Spleen (tissue), 11 donors: ENCODE measurements around the gene ADAMTSL3. TPM values are rescaled to one million over a fixed set of nuclear protein-coding genes. Genes with fewer than 3 reads are reported as not detected.

ENCODE experiments used
- DNase-seq: peaks from one replicate; pipeline ENCODE4 v3.0.0-alpha.2; 2020
- H3K27ac ChIP-seq, 8 donors: fragments of 200-600 bp; sonication (generic) in 7 of 8; 1 replicate in 4 of 8; 2 replicates in 4 of 8; pipeline versions ENCODE4 v1.5.0 to v1.8.0; 2016 to 2021; ENCODE audit warnings: inconsistent platforms in 4 of 8, mild to moderate bottlenecking in 4 of 8, moderate library complexity in 1 of 8
- H3K27me3 ChIP-seq, 7 donors: fragments of 200-600 bp; sonication (generic) in 6 of 7; replicated peaks in 1 of 7; 1 replicate in 4 of 7; 2 replicates in 3 of 7; pipeline versions ENCODE4 v1.5.0 to v1.8.0; 2016 to 2021; ENCODE audit warnings: inconsistent platforms in 3 of 7, mild to moderate bottlenecking in 1 of 7
- H3K36me3 ChIP-seq, 6 donors: fragments of 200-600 bp; sonication (generic) in 5 of 6; 1 replicate in 4 of 6; 2 replicates in 2 of 6; pipeline versions ENCODE4 v1.5.0 to v1.8.0; 2016 to 2021; ENCODE audit warnings: inconsistent platforms in 2 of 6
- H3K4me1 ChIP-seq, 6 donors: fragments of 200-600 bp; sonication (generic) in 5 of 6; 1 replicate in 3 of 6; 2 replicates in 3 of 6; pipeline versions ENCODE4 v1.5.0 to v1.8.0; 2016 to 2021; ENCODE audit warnings: inconsistent platforms in 3 of 6
- H3K4me3 ChIP-seq, 8 donors: fragments of 200-600 bp; sonication (generic) in 7 of 8; 1 replicate in 4 of 8; 2 replicates in 4 of 8; pipeline versions ENCODE4 v1.5.0 to v1.8.0; 2016 to 2021; ENCODE audit warnings: inconsistent platforms in 4 of 8, mild to moderate bottlenecking in 4 of 8, moderate library complexity in 2 of 8
- H3K9me3 ChIP-seq, 8 donors: fragments of 200-600 bp; sonication (generic) in 7 of 8; 1 replicate in 4 of 8; 2 replicates in 4 of 8; pipeline versions ENCODE4 v1.5.0 to v1.8.0; 2016 to 2021; ENCODE audit warnings: inconsistent platforms in 4 of 8
- CTCF ChIP-seq, 11 experiments: fragments of 200-600 bp in 7 of 11; fragments of 450-650 bp in 4 of 11; sonication (generic) in 4 of 11; IDR thresholded peaks in 8 of 11; conservative IDR thresholded peaks in 3 of 11; 1 replicate in 7 of 11; 2 replicates in 4 of 11; pipeline versions ENCODE4 v1.4.0 to v1.8.0; 2016 to 2021; ENCODE audit warnings: antibody characterized with exemption in 11 of 11, inconsistent platforms in 4 of 11, mild to moderate bottlenecking in 1 of 11
- POLR2A ChIP-seq, 3 donors: fragments of 450-650 bp; IDR thresholded peaks; one replicate each; pipeline ENCODE4 v1.5.1; 2017; ENCODE audit warnings: antibody characterized with exemption in 3 of 3, mild to moderate bottlenecking in 1 of 3
- POLR2AphosphoS5 ChIP-seq, 3 donors: sonication (generic); formaldehyde crosslinking; IDR thresholded peaks; one replicate each; pipeline ENCODE4 v1.5.1; 2017; ENCODE audit warnings: antibody characterized with exemption in 3 of 3
- WGBS, 5 donors: extraction: QIAGEN DNeasy Blood & Tissue Kit in 3 of 5; methylation state at CpG; one replicate each; pipeline versions ENCODE4 v1.1.5 to v1.1.7; 2013 to 2018; 5-methylcytosine and 5-hydroxymethylcytosine counted together
- intact Hi-C: fragments of 100-400 bp; cut with DNase I; formaldehyde crosslinking; loops from one replicate; pipeline ENCODE4 v1.15.0; 2023; ENCODE audit warnings: low total_unique reads
- polyA plus RNA-seq, 3 donors: library from polyadenylated mRNA; stranded (reverse); fragments of 200-250 nt; gene quantifications; one replicate each; pipeline ENCODE4 v1.2.1, GENCODE V29; 2013
- total RNA-seq, 7 donors: library from RNA; depleted of rRNA in 3 of 7; stranded (reverse); fragments of >200 nt in 3 of 7; fragmentation: NEBNext Ultra II Directional in 4 of 7; extraction: Animal tissue kit (Norgen Biotek cat#: 25700) in 4 of 7; gene quantifications; one replicate each; pipeline versions ENCODE4 v1.1.0 to v1.2.1, GENCODE V29; 2016 to 2021
- donor health status: healthy with polysubstance abuse.
- donor health status: DM: no; HTN: no; CAD: no; lungs with moderate emphysema.
- donor health status: DM: no; HTN: no; CAD: no.
- donor health status: Bipolar disorder and iron deficiency.
- donor health status: healthy.
- donor health status: DM: no; HTN: no; CAD: no.
- donor health status: DM: yes; HTN: yes; CAD: no.

ADAMTSL3 gene
- total and polyA plus RNA-seq, 10 donors = 0.09 to 5.7 (median 2.9) TPM

DNA sequence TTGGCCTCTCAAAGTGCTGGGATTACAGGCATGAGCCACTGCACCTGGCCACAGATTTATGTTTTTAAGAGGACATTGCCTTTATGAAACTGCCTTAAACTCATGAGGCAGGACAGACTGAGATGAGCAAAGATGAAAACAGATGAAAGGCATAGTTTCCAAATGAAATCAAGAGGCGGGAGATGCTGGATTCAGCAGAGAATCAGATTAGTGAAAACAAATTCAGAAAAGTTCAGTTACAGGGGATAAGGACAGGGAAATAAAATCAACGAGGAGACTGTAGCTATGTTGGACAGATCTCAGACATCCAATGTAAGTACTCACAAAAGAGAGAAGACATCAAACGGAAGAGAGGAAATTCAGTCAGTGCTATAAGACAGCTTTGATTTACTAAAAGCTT, 68.1 kb downstream of the ADAMTSL3 start:
- TF ChIP-seq CTCF (IDR thresholded peaks at IDR 0.05 in 8 of 11, conservative IDR thresholded peaks at IDR 0.05 in 3 of 11) = no peak
- TF ChIP-seq POLR2AphosphoS5 (IDR thresholded peaks at IDR 0.05) = no peak
- TF ChIP-seq POLR2A (IDR thresholded peaks at IDR 0.05) = no peak
- peaks cover 0 to 11% (median 2%) of the 10 kb centered on the region in 8 donors for H3K9me3 ChIP-seq
- intact Hi-C loops = no loop called here
- H3K27me3 ChIP-seq = peaks cover 0 to 9% (median 0%) of the 10 kb centered on the region in 7 donors
- H3K4me1 ChIP-seq = no peaks in the 10 kb centered on the region
- no peak overlapping the region for H3K27ac ChIP-seq
- DNase-seq = no peak
- 71 to 85% (median 73%) methylated on average over 3 of the region's 3 CpGs for WGBS, 5 donors
- H3K4me3 ChIP-seq = no peak overlapping the region
- no peaks in the 10 kb centered on the region for H3K36me3 ChIP-seq

- DNase-seq = no peak
Observed at GRCh38 chr15:83723216-83723615, 69.3 kb downstream of the ADAMTSL3 start.

DNA sequence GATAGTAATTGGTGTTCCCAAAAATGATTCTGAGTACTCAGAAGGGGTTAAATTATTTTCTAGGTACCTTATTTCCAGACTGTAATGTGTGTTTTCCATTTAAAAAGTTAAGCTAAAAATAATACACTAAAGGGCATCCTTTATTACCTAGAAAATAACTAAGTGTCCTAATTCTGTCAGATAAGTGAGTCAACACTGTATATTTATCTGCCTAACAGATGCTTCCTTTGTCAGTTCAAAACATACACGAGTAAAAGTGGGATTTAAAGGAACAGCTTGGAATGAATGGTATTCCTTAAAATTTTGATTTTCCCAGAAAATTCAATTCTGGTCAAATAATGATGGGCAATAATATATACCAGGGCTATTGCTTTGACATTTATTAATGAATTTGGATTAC, 78.3 kb downstream of the ADAMTSL3 start:
- Histone ChIP-seq H3K27ac (no peak overlapping the region), H3K9me3 (peaks cover 0 to 4% (median 0%) of the 10 kb centered on the region in 8 donors), H3K4me3 (no peak overlapping the region), H3K36me3 (no peaks in the 10 kb centered on the region), H3K27me3 (peaks cover 0 to 8% (median 0%) of the 10 kb centered on the region in 7 donors), H3K4me1 (no peaks in the 10 kb centered on the region)
- DNase-seq = no peak
- TF ChIP-seq CTCF (IDR thresholded peaks at IDR 0.05 in 8 of 11, conservative IDR thresholded peaks at IDR 0.05 in 3 of 11) = no peak
- TF ChIP-seq POLR2A (IDR thresholded peaks at IDR 0.05) = no peak
- no peak for TF ChIP-seq POLR2AphosphoS5 (IDR thresholded peaks at IDR 0.05)
- 21 to 47% (median 39%) methylated on average over 1 of the region's 1 CpG for WGBS, 5 donors
- intact Hi-C loops = no loop called here

More at GRCh38 chr15:83723216-83723615, 69.3 kb downstream of the ADAMTSL3 start:
- peaks cover 0 to 4% (median 0%) of the 10 kb centered on the region in 7 donors for H3K27me3 ChIP-seq
- TF ChIP-seq CTCF (IDR thresholded peaks at IDR 0.05 in 8 of 11, conservative IDR thresholded peaks at IDR 0.05 in 3 of 11) = no peak
- no peak for TF ChIP-seq POLR2A (IDR thresholded peaks at IDR 0.05)
- no peak for TF ChIP-seq POLR2AphosphoS5 (IDR thresholded peaks at IDR 0.05)
- WGBS, 5 donors = 42 to 69% (median 63%) methylated on average over 1 of the region's 1 CpG
- no peak overlapping the region for H3K4me3 ChIP-seq
- no peaks in the 10 kb centered on the region for H3K4me1 ChIP-seq
- H3K9me3 ChIP-seq = peaks cover 0 to 11% (median 2%) of the 10 kb centered on the region in 8 donors
- H3K27ac ChIP-seq = no peak overlapping the region
- no peaks in the 10 kb centered on the region for H3K36me3 ChIP-seq
- intact Hi-C loops = no loop called here

DNA sequence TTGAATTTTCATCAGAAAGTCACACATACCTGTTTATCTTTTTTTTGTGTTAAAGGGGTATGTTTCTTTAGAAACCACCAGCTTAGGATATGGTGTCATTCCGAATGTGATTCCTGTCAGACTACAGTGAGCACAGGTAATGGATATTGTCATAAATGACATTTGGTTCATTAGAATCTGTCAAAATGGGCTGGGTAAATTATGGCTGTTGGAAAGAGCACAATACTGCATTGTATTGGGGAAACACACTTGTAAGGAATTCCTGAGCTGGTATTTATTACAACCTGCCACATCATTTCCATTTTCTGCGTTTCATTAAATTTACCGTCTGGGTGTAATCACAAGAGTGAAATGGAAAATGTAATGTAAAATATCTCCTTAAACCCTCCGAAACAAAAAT, 78.8 kb downstream of the ADAMTSL3 start:
- WGBS, 5 donors = 90 to 96% (median 93%) methylated on average over 4 of the region's 4 CpGs
- TF ChIP-seq POLR2A (IDR thresholded peaks at IDR 0.05) (no peak), CTCF (IDR thresholded peaks at IDR 0.05 in 8 of 11, conservative IDR thresholded peaks at IDR 0.05 in 3 of 11) (no peak), POLR2AphosphoS5 (IDR thresholded peaks at IDR 0.05) (no peak)
- H3K27me3 ChIP-seq = peaks cover 0 to 8% (median 0%) of the 10 kb centered on the region in 7 donors
- H3K4me1 ChIP-seq = no peaks in the 10 kb centered on the region
- no peak overlapping the region for H3K4me3 ChIP-seq
- no peaks in the 10 kb centered on the region for H3K36me3 ChIP-seq
- H3K9me3 ChIP-seq = peaks cover 0 to 4% (median 0%) of the 10 kb centered on the region in 8 donors
- DNase-seq = no peak
- no peak overlapping the region for H3K27ac ChIP-seq
- intact Hi-C loops = no loop called here
